Psoas muscle (tissue), 8 donors: ENCODE results near the gene ARHGAP45. TPM values are rescaled to one million over a fixed set of nuclear protein-coding genes. Genes with fewer than 3 reads are reported as not detected.
"Not testable (repeated sequence)": the region's sequence is repeated elsewhere in the genome, so short reads cannot be mapped to it uniquely, and the experiment has no call there.

Experiments used
- ATAC-seq, 4 donors: fragments of 200-7000 bp; cut with Tn5 transposase; one replicate each; pipeline ENCODE4 v1.9.1; 2020; ENCODE audit warnings: moderate library complexity in 3 of 4, mild to moderate bottlenecking in 2 of 4
- DNase-seq, 2 donors: peaks; one replicate each; pipeline ENCODE4 v3.0.0-alpha.2; 2020
- H3K27ac ChIP-seq: fragments of 200-600 bp; one replicate; pipeline ENCODE4 v1.8.0; 2022
- H3K27me3 ChIP-seq, 3 donors: fragments of 200-600 bp in 1 of 3; one replicate each; pipeline versions ENCODE4 v1.6.1 to v1.8.0; 2013 to 2022; ENCODE audit warnings: low read length in 2 of 3, mild to moderate bottlenecking in 2 of 3, moderate library complexity in 1 of 3; ENCODE audit not compliant: insufficient read depth in 3 of 3
- H3K36me3 ChIP-seq, 2 donors: fragments of 200-600 bp in 1 of 2; one replicate each; pipeline versions ENCODE4 v1.6.1 to v1.8.0; 2013 to 2022; ENCODE audit warnings: low read depth in 1 of 2, mild to moderate bottlenecking in 1 of 2, moderate library complexity in 1 of 2; ENCODE audit not compliant: insufficient read depth in 1 of 2
- H3K4me1 ChIP-seq: fragments of 200-600 bp; one replicate; pipeline ENCODE4 v1.8.0; 2022
- H3K4me3 ChIP-seq: fragments of 200-600 bp; one replicate; pipeline ENCODE4 v1.8.0; 2022; ENCODE audit warnings: mild to moderate bottlenecking
- H3K9me3 ChIP-seq: fragments of 200-600 bp; one replicate; pipeline ENCODE4 v1.8.0; 2022
- CTCF ChIP-seq: fragments of 200-600 bp; IDR thresholded peaks from one replicate; pipeline ENCODE4 v1.8.0; 2022; ENCODE audit warnings: antibody characterized with exemption
- WGBS, 3 donors: extraction: QIAGEN DNeasy Blood & Tissue Kit; methylation state at CpG; one replicate each; pipeline versions ENCODE4 v1.1.6 to v1.1.7; 2013; 5-methylcytosine and 5-hydroxymethylcytosine counted together
- intact Hi-C, 2 donors: fragments of 100-400 bp; cut with DNase I; formaldehyde crosslinking; loops; one replicate each; pipeline versions ENCODE4 v1.11.0 to v1.14.2; 2022
- polyA plus RNA-seq, 3 donors: library from polyadenylated mRNA; stranded (reverse); fragments of 200-250 nt; gene quantifications; one replicate each; pipeline ENCODE4 v1.2.3, GENCODE V29; 2013
- total RNA-seq, 4 donors: library from RNA; stranded (reverse); fragmentation: NEBNext Ultra II Directional in 2 of 4; extraction: Animal tissue kit (Norgen Biotek cat#: 25700) in 2 of 4; gene quantifications; one replicate each; pipeline versions ENCODE4 v1.2.1 to v1.2.4, GENCODE V29; 2021 to 2023
- donor health status: healthy with polysubstance abuse.
- donor health status: DM: no; HTN: no; CAD: no; lungs with moderate emphysema.
- donor health status: Bipolar disorder and iron deficiency.
- donor health status: healthy.
- donor health status: DM: yes; HTN: yes; CAD: no.
- donor health status: DM: no; HTN: no; CAD: no.
- donor health status: DM: no; HTN: no; CAD: no.
- donor health status: DM: yes; HTN: yes; CAD: no.

Gene ARHGAP45
- total and polyA plus RNA-seq, 7 donors = 1.2 to 4.0 (median 2.0) TPM

- Histone ChIP-seq H3K36me3 (no peaks in the 10 kb centered on the region), H3K4me3 (peak overlapping the region; percentile 88), H3K4me1 (peaks cover 52% of the 10 kb centered on the region), H3K27ac (peak overlapping the region; percentile 94), H3K27me3 (no peaks in the 10 kb centered on the region), H3K9me3 (no peaks in the 10 kb centered on the region)
- no peak for TF ChIP-seq CTCF
- intact Hi-C loops = no loop called here
- ATAC-seq (no peak), DNase-seq (peak in 1 of 2 donors; percentile 59)
- 39 to 50% (median 48%) methylated on average over 18 of the region's 18 CpGs for WGBS, 3 donors
Observed at GRCh38 chr19:1019616-1019961, 47.4 kb upstream of the ARHGAP45 start.

- no peak for ATAC-seq
- Histone ChIP-seq H3K27ac (peak overlapping the region; percentile 94), H3K4me3 (peak overlapping the region; percentile 88), H3K4me1 (peaks cover 46% of the 10 kb centered on the region), H3K9me3 (no peaks in the 10 kb centered on the region), H3K36me3 (no peaks in the 10 kb centered on the region), H3K27me3 (no peaks in the 10 kb centered on the region)
- intact Hi-C loops = no loop called here
- no peak for TF ChIP-seq CTCF
- peak in 1 of 2 donors; percentile 79 for DNase-seq
- WGBS, 3 donors = 1% methylated on average over 55 to 60 of the region's 60 CpGs
Observed at GRCh38 chr19:1019980-1020867, 46.7 kb upstream of the ARHGAP45 start.

GRCh38 chr19:1020868-1021425 is 46.0 kb upstream of the ARHGAP45 start, which contains the start of gene TMEM259:
TMEM259 (minus strand) TSS chr19:1021123; CDS start chr19:1020996, 127 bp downstream.
- peak within 1 kb of the TSS; percentile 94 for H3K27ac ChIP-seq
- DNase-seq (peak; percentile 98 to 99), ATAC-seq (peak; percentile 93 to 96 (median 94))
- H3K36me3 ChIP-seq = no peaks in the 10 kb centered on the region
- peaks cover 39% of the 10 kb centered on the region for H3K4me1 ChIP-seq
- intact Hi-C loops = no loop called here
- H3K4me3 ChIP-seq = peak within 1 kb of the TSS; percentile 88
- WGBS, 3 donors = 0 to 1% (median 0%) methylated on average over 34 to 68 of the region's 68 CpGs
- H3K27me3 ChIP-seq = peaks cover 0 to 7% (median 2%) of the 10 kb centered on the region in 3 donors
- TF ChIP-seq CTCF = no peak
- H3K9me3 ChIP-seq = no peaks in the 10 kb centered on the region

- Histone ChIP-seq H3K27me3 (peaks cover 0 to 34% (median 16%) of the 10 kb centered on the region in 3 donors), H3K4me1 (peaks cover 14% of the 10 kb centered on the region)
- DNase-seq, H3K9me3 ChIP-seq, intact Hi-C loops, H3K27ac ChIP-seq, ATAC-seq, H3K36me3 ChIP-seq, H3K4me3 ChIP-seq: not testable (repeated sequence)
- whole genome bisulfite sequencing, 3 donors = 78 to 81% (median 81%) methylated on average over 5 of the region's 5 CpGs
Observed at GRCh38 chr19:1023883-1024188, 43.1 kb upstream of the ARHGAP45 start.

- H3K4me3 ChIP-seq, H3K27ac ChIP-seq, H3K36me3 ChIP-seq, ATAC-seq, H3K4me1 ChIP-seq, DNase-seq, H3K9me3 ChIP-seq, intact Hi-C loops: not testable (repeated sequence)
- WGBS, 3 donors = 84 to 87% (median 87%) methylated on average over 6 of the region's 6 CpGs
- H3K27me3 ChIP-seq = peaks cover 0 to 34% (median 16%) of the 10 kb centered on the region in 3 donors
Observed at GRCh38 chr19:1025080-1025479, 41.9 kb upstream of the ARHGAP45 start.
